Duodenal mucosa (tissue), 2 donors: Measurements from ENCODE around the gene GOLGA5.
"Not testable (repeated sequence)": the region's sequence is repeated elsewhere in the genome, so short reads cannot be mapped to it uniquely, and the experiment has no call there.

Experiments
- H3K27ac ChIP-seq: one replicate; pipeline ENCODE4 v1.7.0; 2013; ENCODE audit warnings: low read depth, low read length
- H3K27me3 ChIP-seq, 2 donors: one replicate each; pipeline ENCODE4 v1.7.0; 2013; ENCODE audit warnings: low read length in 2 of 2, control low read depth in 1 of 2; ENCODE audit not compliant: insufficient read depth in 2 of 2, control insufficient read depth in 1 of 2
- H3K36me3 ChIP-seq, 2 donors: one replicate each; pipeline ENCODE4 v1.7.0; 2013; ENCODE audit warnings: low read length in 2 of 2, control low read depth in 1 of 2; ENCODE audit not compliant: insufficient read depth in 2 of 2, control insufficient read depth in 1 of 2
- H3K4me1 ChIP-seq, 2 donors: one replicate each; pipeline ENCODE4 v1.7.0; 2013; ENCODE audit warnings: low read length in 2 of 2, control low read depth in 1 of 2; ENCODE audit not compliant: insufficient read depth in 2 of 2, control insufficient read depth in 1 of 2
- H3K4me3 ChIP-seq, 2 donors: one replicate each; pipeline ENCODE4 v1.7.0; 2013; ENCODE audit warnings: low read length in 2 of 2, low read depth in 1 of 2
- H3K9ac ChIP-seq, 2 donors: one replicate each; pipeline ENCODE4 v1.7.0; 2013; ENCODE audit warnings: low read length in 2 of 2, low read depth in 1 of 2
- H3K9me3 ChIP-seq, 2 donors: one replicate each; pipeline ENCODE4 v1.7.0; 2013; ENCODE audit warnings: low read length in 2 of 2, control low read depth in 1 of 2; ENCODE audit not compliant: control insufficient read depth in 1 of 2

GOLGA5 gene

DNA sequence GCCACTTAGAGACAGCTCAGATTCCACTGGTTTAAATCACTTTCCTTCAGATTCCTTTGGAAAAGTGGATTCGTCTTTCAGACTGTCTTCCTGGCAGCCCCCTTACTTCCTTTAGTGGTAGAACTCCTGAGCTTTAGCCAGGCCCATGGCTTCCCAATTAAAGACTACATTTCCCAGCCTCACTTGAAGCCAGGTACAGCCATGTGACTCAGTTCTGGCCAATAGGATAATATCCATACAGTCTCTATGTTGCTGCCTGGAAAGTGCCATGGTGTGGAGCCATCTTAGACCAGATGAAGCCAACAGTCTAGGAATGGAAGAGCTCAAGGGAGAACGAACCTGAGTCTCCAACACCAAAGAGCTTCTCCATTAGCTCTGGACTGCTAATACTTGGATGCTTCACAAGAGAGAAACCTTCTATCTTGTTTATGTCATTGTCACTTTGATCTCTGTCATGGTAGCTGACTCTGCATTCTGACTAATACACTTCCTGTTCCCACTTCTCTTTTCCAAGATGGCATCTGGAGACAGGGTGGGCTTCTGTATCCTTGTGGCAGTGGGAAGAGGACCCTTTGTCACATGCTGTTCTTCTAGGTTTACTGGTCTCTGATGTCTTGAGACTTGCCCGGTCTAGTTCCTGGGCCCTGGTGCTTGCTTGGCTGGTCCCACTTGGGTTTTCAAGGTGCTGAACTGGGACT, 15.1 kb upstream of the GOLGA5 start:
- not testable (repeated sequence) for H3K27ac ChIP-seq, H3K4me3 ChIP-seq

DNA sequence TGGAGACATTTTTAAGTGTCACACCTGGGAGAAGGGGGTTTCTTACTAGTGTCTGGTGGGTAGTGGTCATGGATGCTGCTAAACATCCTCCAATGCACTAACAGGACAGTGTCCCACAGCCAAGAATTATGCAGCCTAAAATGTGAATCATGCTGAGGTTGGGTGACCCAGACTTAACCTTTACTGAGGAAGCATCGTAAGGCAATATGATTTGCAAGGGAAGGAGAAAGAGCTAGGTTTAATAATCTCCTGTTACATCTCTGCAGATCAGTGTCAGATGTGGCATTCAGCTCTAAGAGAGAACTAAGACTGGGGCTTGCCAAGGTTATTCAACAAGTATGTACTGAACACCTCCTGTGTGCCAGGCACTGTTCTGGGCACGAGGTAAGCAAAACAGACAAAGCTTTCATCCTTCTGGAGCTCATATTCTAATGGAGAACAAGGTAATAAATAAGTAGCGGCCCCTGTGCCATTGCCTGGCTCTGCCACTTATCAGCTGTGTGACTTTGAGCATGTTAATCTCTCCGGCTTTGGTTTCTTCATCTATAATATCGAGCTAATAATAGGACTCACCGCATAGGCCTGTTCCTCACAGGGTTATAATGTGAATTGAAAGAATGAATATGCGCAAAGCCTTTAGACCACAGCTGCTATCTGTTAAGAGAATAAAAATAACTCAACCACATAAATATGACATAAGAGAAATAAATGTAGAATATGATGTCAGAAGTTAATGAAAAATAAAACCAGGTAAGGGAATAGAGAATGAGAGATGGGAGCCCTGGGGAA, 13.5 kb upstream of the GOLGA5 start:
- Histone ChIP-seq H3K27me3 (no peaks in the 10 kb centered on the region), H3K4me3 (no peak overlapping the region), H3K4me1 (peaks cover 6 to 9% of the 10 kb centered on the region in 2 donors), H3K36me3 (no peaks in the 10 kb centered on the region), H3K9me3 (no peaks in the 10 kb centered on the region), H3K9ac (no peak overlapping the region), H3K27ac (no peak overlapping the region)

More for the DNA sequence above, 15.1 kb upstream of the GOLGA5 start:
- not testable (repeated sequence) for H3K27me3 ChIP-seq, H3K9me3 ChIP-seq, H3K36me3 ChIP-seq, H3K4me1 ChIP-seq, H3K9ac ChIP-seq

DNA sequence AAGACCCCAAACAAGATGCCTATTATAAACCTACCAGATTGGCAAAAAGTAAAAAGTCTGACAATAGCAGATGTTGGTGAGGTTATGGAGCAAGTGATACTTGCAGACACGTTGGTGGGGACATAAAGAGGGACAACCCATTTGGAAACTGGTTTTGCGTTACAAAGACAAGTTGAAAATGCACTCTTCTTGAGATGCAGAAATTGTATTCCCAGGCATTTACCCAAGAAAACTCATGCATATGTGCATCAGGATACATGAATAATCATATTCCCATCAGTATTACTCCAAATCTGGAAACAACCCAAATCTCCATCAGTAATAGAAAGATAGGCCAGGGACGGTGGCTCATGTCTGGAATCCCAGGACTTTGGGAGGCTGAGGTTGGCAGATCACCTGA, 12.8 kb upstream of the GOLGA5 start:
- no peak overlapping the region for H3K4me3 ChIP-seq
- H3K27me3 ChIP-seq, result no peaks in the 10 kb centered on the region
- H3K36me3 ChIP-seq, result no peaks in the 10 kb centered on the region
- H3K27ac ChIP-seq, result no peak overlapping the region
- H3K9ac ChIP-seq, result no peak overlapping the region
- peaks cover 9 to 10% of the 10 kb centered on the region in 2 donors for H3K4me1 ChIP-seq
- H3K9me3 ChIP-seq, result no peaks in the 10 kb centered on the region

- H3K4me1 ChIP-seq, result peaks cover 10% of the 10 kb centered on the region in 2 donors
- H3K27ac ChIP-seq, result no peak overlapping the region
- no peaks in the 10 kb centered on the region for H3K36me3 ChIP-seq
- no peak overlapping the region for H3K4me3 ChIP-seq
- H3K9me3 ChIP-seq, result peaks cover 3 to 4% of the 10 kb centered on the region in 2 donors
- no peaks in the 10 kb centered on the region for H3K27me3 ChIP-seq
- no peak overlapping the region for H3K9ac ChIP-seq
Observed at GRCh38 chr14:92783813-92784431, 10.2 kb upstream of the GOLGA5 start.

DNA sequence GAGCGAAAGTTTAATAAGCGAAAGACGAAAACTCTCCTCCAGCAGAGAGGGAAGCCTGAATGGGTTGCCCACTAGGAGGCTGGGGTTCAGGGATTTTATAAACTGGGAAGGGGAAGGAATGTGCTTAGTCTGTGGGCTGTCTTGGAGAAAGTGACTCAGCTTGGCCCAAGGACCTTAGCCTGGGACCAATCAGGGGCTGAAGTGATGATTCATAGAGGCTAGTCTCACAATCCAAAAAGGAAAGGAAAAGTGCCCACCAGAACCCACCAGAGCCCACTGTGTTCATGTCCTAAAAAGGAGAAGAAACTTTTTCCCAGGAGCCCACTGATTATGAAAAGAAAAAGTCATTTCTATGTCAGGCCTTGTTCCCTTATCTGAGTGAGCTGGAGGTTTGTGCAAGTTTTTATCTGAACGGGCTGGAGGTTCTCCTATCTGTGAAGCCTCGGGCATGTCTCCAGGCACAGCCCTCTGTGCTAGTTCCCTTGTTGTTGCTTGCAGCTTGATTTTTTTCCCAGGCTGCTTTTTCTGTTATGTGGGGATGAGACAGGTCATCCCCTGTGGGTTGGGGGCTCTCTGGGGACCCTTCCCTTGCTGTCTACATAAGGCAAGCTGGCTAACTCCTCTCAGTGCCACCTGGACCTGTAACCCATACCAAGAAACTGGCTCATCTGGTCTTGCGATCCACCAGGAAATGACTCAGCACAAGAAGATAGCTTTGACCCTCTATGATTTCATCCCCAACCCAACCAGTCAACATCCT, 8.3 kb upstream of the GOLGA5 start:
- no peak overlapping the region for H3K9ac ChIP-seq
- no peak overlapping the region for H3K4me3 ChIP-seq
- H3K27ac ChIP-seq, result no peak overlapping the region
- H3K4me1 ChIP-seq, result peaks cover 10% of the 10 kb centered on the region in 2 donors
- H3K36me3 ChIP-seq, result no peaks in the 10 kb centered on the region
- peaks cover 10 to 12% of the 10 kb centered on the region in 2 donors for H3K9me3 ChIP-seq
- no peaks in the 10 kb centered on the region for H3K27me3 ChIP-seq

- Histone ChIP-seq H3K4me3 (no peak overlapping the region), H3K9ac (no peak overlapping the region), H3K27me3 (no peaks in the 10 kb centered on the region), H3K4me1 (peaks cover 10% of the 10 kb centered on the region in 2 donors), H3K9me3 (peaks cover 10 to 12% of the 10 kb centered on the region in 2 donors), H3K36me3 (no peaks in the 10 kb centered on the region), H3K27ac (no peak overlapping the region)
Observed at GRCh38 chr14:92786427-92786756, 7.7 kb upstream of the GOLGA5 start.

DNA sequence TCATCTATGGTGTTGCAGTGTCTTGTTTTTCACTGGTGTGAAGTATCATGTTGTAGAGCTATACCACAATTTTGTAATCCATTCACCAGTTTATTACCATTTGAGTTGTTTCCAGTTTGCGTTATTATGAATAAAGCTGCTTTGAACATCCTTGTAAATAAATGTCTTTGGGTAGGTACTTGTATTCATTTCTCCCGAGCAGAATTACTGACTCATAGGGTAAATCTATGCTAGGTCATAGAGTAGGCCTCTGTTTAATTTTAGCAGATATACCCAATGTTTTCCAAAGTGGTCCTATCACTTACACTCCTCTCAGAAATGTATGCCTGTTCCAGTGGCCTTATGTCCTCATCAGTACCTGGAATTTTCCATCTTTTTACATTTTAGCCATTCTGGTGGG, 6.6 kb upstream of the GOLGA5 start:
- Histone ChIP-seq H3K9ac (no peak overlapping the region), H3K27ac (no peak overlapping the region), H3K36me3 (no peaks in the 10 kb centered on the region), H3K4me3 (no peak overlapping the region), H3K4me1 (peaks cover 10% of the 10 kb centered on the region in 2 donors), H3K9me3 (peaks cover 10 to 12% of the 10 kb centered on the region in 2 donors), H3K27me3 (no peaks in the 10 kb centered on the region)

DNA sequence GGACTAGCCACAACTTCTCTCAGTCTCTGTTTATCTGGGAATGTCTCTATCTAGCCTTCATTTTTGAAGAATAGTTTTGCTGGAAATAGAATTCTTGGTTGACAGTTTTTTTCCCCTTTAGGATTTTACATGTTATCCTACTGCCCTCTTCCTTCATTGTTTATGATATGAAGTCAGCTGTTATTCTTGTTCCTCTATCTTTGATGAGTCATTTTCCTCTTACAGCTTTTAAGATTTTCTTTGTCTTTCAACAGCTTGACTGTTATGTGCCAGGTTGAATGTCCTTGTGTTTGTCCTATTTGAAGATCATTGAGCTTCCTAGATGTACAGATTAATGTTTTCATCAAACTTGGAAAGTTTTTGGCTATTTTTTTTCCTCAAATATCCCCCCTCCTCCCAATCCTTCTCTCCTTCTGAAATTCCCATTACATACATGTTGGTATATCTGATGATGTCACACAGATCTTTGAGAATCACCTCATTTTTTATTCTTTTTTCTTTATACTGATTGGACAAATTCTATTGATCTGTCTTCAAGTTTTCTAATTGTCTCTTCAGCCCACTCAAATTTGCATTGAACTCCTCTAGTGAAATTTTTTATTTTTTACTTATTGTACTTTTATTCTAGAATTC, 4.5 kb upstream of the GOLGA5 start:
- no peaks in the 10 kb centered on the region for H3K36me3 ChIP-seq
- H3K9ac ChIP-seq, result no peak overlapping the region
- peaks cover 10 to 12% of the 10 kb centered on the region in 2 donors for H3K9me3 ChIP-seq
- no peaks in the 10 kb centered on the region for H3K27me3 ChIP-seq
- H3K4me3 ChIP-seq, result no peak overlapping the region
- no peak overlapping the region for H3K27ac ChIP-seq
- H3K4me1 ChIP-seq, result peaks cover 16 to 18% of the 10 kb centered on the region in 2 donors

GRCh38 chr14:92792885-92793284, 1.2 kb upstream of the GOLGA5 start:
- Histone ChIP-seq H3K27ac (no peak overlapping the region), H3K27me3 (no peaks in the 10 kb centered on the region), H3K9ac (no peak overlapping the region), H3K4me1 (peaks cover 19% of the 10 kb centered on the region in 2 donors), H3K36me3 (peaks cover 0 to 8% of the 10 kb centered on the region in 2 donors), H3K9me3 (peaks cover 10 to 12% of the 10 kb centered on the region in 2 donors), H3K4me3 (no peak overlapping the region)
